GM19328 (cell line): ENCODE data around the gene ITPRIPL2.

Experiments
- ATAC-seq: cut with Tn5 transposase; IDR thresholded peaks from one replicate; pipeline ENCODE4 v1.9.1; 2021; ENCODE audit warnings: mild to moderate bottlenecking, moderate library complexity; ENCODE audit not compliant: unreplicated experiment

ITPRIPL2 gene

DNA sequence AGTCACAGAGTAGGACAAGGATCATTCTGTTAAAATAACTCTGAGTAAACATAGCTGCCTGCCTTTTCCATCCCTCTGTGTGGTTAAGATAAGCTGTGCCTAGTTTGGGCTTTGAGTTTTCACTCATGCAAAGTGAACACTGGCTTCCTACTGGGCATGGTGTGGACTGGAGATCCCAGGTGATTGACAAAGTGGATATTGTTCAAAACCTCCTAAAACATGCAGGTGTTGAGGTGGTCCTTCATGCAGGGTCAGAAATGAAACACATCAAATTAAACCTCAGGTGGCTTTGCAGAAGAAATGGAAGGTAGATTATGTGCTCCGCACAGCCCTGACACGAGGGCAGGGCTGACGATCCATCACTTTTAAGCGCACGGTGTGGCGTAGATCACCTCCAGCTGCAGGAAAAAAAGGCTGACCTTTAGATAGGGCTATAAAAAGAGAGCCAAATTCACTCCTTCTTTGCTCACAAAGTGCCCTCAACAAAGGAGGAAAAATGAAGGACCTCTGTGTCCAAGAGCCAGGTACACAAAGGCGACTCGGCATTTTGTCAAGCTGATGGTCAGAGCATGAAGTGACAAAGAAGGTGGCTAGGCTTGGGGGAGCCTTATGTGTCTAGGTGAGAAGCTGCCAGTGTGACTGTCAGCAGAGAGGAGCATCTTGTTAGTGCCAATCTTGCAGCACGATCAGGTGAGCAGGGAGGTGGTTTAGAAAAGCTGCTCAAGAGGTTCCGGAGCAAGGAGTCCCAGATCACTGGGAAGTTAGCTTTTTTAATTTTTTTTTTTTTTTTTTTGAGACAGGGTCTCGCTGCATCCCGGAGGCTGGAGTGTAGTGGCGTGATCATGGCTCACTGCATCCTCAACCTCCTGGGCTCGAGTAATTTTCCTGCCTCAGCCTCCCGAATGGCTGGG lies 19.9 kb upstream of the ITPRIPL2 start:
- no peak for ATAC-seq

DNA sequence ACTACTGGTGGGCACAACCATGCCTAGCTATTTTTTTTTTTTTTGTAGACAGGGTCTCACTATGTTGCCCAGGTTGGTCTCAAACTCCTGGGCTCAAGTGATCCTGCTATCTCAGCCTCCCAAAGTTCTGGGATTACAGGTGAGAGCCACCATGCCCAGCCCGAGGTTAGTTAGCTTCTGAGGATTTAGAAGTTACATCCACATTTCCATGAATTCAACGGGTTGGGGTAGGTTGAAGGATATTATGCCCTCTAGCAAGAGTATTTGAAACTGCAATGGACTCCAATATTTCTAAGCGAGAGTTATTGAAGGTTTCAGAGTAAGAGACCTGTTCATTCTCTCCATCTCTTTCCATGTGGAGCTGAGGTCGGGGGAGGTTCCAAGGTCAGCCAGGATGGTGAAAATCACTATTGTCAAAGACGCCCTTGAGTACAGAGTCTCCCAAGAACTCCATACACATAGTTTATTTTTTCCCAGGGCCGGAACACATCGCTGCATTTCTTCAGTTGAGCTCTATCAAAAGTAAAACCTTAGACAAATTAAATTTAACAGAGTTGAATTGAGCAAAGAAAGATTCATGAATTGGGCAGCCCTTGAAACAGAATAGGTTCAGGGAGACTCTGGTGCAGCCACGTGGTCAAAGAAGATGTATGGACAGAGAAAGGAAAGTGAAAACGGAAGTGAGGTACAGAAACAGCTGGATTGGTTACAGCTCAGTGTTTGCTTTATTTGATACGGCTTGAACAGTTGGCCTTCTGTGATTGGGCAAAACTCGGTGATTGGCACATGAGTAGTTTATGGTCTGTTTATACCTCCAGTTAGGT lies 19.0 kb upstream of the ITPRIPL2 start:
- no peak for ATAC-seq

DNA sequence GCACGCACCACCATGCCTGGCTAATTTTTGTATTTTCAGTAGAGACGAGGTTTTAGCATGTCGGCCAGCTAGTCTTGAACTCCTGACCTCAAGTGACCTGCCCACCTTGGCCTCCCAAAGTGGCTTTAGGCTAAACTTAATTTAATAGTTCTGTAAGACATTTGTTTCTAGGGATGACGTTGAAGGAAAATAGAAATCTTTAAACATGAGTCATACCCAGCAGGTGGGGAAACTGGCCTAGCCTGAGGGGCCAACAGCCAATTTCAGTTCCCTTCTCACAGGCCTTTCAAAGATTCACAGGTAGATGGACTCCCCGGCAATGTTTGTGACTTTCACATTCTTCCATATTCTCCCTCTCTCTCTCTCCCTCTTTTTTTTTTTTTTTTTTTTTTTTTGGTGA lies 18.1 kb upstream of the ITPRIPL2 start:
- no peak for ATAC-seq

DNA sequence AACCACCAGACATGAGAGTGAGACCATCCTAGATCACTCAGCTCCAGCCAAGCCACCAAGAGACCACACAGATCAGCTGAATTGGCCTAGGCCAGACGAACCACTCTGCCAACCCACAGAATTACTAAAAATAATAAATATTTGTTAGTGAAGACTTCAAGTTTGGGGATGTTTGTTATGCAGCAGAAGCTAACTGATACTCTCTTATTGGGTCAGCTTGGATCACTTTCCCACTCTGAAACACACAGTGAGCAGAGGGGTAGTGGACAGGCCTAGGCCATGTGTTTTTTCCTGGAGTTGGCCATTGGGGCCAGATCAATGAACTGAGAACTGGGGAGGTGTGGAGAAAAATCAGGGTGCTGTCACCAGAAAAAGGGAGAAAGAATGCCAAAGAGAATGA lies 15.6 kb upstream of the ITPRIPL2 start:
- ATAC-seq: no peak

DNA sequence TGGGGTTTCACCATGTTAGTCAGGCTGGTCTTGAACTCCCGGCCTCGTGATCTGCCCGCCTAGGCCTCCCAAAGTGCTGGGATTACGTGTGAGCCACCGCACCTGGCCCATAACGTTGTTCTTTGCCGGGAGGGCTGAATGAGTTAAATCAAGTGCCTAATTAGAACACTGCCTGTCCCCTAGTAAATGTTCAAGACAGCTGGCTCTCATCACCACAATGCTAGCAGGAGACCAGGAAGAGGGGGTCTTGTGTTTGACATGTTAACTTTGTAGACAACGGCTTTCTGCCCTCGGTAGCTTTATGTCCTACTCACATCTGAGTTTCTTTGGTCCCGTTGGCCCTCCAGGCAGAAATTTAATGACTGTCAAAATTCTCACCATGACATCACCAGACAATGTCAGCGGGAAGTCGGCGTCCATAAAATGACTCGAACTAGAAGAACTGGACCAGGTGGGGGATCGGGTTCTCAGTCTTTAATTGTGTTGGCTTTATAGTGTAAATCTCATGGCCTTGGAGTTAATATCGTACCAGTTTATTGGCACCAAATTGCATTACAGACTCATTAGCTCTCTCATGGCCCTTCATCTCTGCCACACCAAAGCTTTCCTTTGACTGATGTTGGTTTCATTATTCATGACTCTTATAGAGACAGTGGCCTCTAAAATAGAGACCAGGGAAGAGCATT lies 11.4 kb upstream of the ITPRIPL2 start:
- no peak for ATAC-seq

DNA sequence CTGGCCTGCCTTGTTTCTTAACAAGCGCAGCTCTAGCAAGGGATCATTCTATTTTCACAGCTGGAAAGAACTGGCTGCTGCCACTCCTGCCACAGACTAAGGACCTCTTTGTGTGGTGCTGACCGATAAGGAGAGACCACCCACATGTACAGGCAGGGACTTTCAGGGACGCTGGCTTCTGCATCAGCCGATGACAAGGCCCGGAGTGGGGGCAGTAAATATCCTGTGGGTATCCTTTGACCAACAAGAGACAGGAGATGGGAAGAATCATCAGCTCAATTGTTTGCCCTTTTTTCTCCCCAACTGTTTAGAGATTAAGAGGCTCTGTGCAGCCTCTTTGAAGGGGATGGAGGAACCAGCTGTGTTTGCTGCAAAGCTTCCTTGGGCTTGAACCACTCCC lies 9.2 kb upstream of the ITPRIPL2 start:
- ATAC-seq: no peak

DNA sequence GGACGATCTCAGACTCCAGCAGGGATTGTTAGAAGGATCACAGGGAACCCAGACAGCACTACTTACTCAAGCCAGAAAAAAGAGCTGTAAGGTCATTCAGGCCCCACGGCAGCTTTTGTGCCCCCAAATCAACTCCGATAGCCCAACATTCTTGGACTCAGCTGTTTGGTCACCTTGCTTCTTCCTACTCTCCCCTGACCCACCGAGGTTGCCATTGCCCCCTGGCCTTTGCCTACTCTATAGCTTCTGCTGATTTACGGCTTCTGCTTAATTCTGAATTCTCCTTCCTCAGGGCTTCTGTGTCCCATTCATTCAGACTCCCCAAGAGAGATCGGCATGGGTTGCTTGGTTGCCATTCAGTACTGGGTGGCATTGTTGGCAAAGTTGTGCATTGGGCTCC lies 8.6 kb upstream of the ITPRIPL2 start:
- ATAC-seq: no peak

DNA sequence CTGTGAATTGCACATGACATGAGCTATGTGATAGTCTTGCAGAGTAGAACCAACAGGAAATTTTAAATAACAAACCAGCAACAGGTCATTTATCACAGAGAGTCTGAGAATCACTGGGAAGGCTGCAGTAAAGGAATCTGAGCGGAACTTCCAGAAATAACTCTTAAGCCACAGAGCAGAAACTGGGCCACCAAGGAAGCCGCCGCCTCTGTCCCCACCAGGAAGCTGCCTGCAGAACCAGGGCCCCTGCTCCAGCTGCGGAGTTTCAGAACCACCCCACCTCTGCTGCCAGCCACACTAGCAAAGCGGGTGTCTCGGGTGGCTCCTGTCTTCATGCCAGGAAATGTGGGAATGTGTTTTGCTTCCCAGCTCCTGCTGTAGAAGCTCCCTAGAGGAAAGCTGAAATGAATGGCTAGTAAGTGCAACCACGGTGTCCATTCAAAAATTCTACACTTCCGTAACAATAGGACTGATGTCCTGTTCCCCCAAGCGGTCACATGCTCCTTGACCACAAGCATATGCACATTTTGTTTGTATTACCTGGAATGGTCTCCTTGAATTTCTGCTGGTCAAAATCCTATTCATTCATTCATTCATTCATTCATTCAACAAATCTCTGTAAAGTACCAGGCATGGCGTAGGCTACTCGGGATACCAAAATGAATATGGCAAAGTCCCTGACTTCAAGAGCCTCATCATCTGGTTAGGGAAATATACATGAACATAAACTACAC lies 7.7 kb upstream of the ITPRIPL2 start:
- ATAC-seq: no peak

DNA sequence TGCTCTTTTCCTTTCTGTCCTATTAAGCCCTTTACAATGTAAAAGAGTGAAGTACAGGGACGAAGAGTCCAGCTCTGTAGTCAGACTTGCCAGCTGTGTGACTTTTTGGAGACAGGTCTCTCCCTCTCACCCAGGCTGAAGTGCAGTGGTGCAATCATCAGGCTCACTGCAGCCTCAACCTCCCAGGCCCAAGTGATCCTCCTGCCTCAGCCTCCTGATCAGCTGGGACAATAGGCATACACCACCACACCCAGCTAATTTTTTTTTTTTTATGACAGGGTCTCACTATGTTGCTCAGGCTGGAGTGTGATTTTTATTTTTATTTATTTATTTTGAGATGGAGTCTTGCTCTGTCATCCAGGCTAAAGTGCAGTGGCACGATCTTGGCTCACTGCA lies 7.1 kb upstream of the ITPRIPL2 start:
- ATAC-seq: no peak

DNA sequence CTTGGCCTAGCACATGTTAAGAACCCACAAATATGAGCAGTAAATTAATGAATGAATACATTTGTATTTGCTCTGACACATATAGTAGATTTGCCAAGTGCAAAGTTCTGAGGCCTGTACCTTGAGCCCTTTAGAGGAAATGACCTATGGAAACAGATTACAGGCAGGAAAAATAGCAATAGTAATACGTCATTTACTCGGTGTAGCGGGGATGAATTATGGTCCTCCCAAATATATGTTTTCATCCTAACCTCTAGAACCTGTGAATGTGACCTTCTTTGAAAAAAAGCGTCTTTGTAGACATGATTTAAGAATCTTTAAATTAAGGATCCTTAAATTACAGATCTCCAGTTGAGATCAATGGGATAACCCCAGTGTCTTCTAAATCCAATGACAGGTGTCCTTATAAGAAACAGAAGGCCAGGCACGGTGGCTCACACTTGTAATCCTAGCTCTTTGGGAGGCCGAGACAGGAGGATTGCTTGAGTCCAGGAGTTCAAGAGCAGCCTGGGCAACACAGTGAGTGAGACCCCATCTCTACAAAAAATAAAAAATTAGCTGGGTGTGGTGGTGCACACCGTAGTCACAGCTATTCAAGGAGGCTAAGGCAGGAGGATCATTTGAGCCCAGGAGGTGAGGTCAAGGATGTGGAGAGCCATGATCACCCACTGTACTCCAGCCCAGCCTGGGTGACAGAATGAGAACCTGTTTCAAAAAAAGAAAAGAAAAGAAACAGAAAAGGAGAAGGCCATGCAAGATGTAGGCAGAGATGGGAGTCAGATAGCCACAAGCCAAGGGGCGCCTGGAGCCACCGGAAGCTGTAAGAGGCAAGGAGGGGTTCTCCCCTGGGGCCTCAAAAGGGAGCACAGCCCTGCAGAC lies 5.1 kb upstream of the ITPRIPL2 start:
- ATAC-seq: no peak

DNA sequence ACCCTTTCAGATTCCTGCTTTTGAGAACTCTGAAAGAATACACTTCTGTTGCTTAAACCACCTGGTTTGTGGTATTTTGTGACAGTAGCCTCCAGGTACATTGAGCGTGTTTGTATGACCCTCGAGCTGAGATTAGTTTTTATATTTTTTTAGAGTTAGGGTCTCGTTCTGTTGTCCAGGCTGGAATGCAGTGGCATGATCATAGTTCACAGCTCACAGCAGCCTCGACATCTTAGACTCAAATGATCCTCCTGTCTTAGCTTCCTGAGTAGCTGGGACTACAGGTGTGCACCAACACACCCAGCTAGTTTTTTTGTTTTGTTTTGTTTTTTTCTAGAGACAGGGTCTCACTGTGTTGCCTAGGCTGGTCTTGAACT lies 4.5 kb upstream of the ITPRIPL2 start:
- no peak for ATAC-seq

DNA sequence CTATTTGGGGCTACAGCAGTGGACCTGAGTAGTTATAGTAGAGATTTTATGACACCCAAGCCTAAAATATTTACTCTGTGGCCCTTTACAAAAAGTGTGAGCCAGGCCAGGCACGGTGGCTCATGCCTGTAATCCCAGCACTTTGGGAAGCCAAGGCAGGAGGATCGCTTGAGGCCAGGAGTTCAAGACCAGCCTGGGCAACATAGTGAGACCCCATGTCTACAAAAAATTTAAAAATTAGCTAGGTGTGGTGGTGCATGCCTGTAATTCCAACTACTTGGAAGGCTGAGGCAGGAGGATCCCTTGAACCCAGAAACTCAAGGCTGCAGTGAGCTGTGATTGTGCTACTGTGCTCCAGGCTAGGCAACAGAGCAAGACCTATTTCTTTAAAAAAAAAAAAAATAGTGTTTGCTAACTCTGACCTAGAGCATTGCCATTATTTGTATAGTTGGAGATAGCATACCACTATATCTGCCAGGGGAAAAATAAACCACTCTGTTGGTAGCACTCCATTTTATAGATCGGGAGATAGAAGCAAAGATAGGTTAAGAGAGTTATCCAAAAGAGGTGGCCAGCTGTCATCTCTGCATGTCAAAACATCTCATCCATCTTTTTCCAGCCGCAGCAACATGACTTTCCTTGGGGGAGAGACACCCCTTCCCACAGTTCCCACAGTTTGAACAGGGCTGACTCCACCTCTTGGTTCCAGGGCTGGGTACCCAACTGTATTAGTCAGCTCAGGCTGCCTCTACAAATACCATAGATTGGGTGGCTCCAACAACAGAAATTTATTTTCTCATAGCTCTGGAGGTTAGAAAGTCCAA lies 3.0 kb upstream of the ITPRIPL2 start:
- no peak for ATAC-seq

DNA sequence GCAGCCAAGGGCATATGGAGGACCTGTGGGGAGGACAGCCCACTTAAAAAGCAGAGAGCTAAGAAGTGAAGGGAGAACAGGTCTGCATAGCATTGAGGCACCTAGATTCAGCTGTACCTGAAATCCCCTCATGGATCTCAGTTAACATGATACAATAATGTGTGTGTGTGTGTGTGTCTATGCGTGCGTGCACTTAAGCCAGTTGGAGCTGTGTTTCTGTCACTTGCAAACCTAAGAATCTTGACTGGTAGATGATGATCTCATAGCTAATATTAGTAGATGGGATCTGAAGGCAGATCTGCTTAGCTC lies 1.7 kb upstream of the ITPRIPL2 start:
- ATAC-seq: no peak

DNA sequence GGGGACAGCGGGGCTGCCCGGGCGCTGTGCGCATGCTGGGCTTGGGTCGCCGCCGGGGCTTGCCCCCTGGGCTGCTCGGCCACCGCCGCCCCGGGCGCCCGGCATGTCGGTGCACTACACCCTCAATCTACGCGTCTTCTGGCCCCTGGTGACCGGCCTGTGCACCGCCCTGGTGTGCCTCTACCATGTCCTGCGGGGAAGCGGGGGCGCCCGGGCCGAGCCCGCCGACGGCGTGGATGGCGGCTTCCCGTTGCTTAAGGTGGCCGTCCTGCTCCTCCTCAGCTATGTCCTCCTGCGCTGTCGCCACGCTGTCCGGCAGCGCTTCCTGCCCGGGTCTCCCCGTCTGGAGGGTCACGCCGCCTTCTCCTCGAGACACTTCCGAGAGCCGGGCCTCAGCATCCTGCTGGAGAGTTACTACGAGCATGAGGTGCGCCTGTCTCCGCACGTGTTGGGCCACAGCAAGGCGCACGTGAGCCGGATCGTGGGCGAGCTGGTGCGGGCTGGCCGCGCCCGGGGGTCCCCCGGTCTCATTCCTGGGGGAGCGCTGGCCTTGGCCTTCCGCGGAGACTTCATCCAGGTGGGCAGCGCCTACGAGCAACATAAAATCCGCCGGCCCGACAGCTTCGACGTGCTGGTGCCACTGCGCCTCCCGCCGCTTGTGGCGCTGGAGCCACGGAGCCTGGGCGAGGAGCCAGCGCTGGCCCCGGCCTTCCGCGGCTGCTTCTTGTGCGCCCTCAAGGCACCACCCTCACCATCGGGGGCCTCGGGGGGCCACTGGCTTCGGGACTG lies 789 bp downstream of the ITPRIPL2 start:
- ATAC-seq: no peak

DNA sequence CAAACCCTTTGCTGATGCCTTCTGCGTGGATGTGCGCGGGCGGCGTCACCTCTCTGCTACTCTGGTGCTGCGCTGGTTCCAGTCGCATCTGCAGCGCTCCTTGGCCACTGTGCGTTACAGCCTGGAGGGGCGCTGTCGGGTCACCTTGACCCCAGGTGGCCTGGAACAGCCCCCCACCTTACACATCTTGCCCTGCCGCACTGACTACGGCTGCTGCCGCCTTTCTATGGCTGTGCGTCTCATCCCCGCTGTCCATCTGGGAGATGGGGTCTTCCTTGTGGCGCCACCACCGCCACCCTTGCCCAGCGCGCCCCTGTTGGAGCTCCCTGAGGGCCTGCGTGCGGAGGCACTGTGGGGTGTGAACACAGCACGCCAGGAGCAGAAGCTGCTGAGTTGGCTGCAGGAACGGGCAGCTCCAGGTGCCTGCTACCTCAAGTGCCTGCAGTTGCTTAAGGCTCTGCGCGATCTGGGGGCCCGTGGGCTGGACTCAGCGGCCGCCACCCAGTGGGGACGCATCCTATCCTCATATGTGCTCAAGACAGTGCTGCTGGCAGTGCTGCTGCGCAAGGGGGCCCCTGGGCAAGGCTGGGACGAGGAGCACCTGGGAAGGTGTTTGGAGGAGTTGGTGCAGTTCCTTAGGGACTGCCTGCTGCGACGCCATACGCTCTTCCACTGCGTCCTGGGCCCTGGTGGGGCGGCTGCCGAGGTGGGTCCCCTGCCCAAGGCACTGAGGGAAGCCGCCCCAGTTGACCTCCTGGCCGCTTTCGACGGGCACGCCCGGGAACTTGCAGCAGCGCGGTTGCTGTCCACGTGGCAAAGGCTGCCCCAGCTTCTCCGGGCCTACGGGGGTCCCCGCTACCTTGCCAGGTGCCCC lies 1.6 kb downstream of the ITPRIPL2 start:
- ATAC-seq: no peak

DNA sequence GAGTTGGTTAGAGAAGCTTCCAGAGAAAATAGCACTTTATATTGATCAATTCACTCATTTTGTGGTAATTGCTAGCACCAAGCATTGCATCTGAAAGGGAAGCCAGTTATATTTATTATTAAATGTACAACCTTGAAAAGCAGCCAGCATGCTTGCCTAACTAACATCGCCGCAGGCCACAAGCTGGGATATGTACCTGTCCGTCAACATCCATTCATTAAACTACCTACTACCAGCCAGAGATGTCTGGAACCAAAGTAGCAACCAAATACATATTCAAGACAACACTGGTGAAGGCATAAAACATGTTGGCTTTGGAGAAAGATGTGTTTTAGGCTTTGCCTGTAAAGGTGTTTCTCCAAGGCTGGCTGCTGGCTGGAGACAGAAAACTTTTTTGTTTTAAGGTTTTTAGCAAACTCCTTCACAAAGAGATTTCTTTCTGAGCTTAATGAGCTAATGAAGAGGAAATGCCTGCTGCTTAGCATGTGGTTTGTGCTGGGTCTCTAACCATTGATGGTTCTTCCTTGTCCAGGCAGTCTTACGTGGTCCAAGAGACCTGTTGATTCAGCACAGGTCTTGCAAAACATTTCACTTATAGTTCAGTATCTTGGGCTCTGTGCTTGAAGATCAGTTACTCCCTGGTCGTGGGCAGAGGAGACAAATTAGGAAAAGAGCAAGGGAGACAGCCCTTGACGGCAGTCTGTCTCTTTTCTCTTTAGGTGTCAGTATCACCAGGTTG lies 3.1 kb downstream of the ITPRIPL2 start:
- ATAC-seq: no peak

DNA sequence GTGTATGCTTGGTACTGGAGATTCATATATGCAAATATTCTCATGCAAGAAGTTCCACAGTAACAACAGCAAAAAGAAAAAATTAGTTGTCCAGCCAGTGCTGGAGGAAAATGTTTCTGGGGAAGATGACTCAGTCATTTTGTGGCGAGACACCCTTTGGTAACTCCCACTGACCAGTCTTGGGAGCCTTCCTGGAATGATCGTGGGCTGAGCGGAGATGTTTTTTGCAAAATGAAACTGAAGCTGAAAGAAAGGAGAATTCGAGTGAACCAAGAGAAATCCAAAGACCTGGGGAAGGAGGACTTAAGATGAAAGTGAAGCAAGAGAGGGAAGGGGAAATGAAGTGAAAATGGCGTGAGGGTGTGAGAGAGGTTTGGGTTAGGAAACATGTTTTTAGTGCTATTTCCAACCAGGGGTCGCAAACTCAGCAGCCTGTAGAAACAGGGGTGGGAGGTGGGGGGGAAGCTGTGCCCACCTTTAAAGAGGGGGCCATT lies 5.2 kb downstream of the ITPRIPL2 start:
- ATAC-seq: no peak
